ENCODE data around the gene VAC14. TPM values are rescaled to one million over a fixed set of nuclear protein-coding genes. Genes with fewer than 3 reads are reported as not detected.
"Not testable (repeated sequence)": the region's sequence is repeated elsewhere in the genome, so short reads cannot be mapped to it uniquely, and the experiment has no call there.

VAC14 gene
- total and polyA plus RNA-seq, 3 experiments from 2014 or later, result 43.4 to 50.3 (median 45.9) TPM

DNA sequence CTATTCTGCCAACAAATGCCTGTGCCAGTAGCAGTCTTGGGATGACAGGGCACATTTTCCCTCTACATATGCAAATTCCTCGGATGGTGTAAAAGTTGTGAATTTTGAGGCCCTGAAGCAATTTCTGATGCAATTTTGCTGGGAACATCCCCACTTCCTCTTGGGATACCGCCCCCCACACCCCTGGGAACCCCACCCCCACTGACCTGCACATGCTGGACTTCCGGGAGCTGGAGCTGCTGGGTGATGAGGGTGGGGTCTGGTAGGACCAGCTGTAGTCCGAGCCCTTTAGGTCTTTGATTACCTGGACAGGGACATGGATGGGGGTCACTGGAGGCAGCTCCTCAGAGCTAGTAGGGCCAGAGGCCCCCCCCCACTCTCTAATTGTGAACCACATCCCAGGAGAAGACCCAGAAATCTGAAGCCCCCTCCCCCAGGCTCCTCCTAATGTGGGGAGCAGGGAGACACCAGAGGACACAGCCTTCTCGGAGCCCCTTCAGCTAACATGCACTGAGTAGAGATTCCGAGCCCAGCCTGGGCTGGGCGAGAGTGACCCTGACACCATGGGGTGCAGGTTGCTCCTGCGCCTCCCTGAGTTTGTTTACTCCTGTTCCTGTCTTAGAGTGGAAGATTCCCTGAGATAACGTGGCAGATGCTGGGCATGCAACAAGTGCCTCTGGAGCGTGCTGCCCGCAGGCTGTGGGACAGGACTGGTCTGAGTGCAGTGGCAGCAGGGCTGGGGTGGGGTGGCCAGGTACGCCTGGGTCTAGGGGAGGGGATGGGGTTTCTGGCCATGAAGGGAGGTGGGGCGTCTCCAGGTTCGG is 124.1 kb downstream of the VAC14 start:
- Histone ChIP-seq H3K4me1 (ENCODE audit: insufficient read depth, low read length) (no peaks in the 10 kb centered on the region), H3K4me3 (ENCODE audit: low read length) (no peak overlapping the region), H3K27ac (ENCODE audit: low read depth, low read length) (no peak overlapping the region), H3K27me3 (ENCODE audit: insufficient read depth, low read length, poor library complexity, severe bottlenecking) (no peaks in the 10 kb centered on the region), H3K36me3 (ENCODE audit: insufficient read depth, low read length) (no peaks in the 10 kb centered on the region), H3K9me3 (ENCODE audit: low read length) (no peaks in the 10 kb centered on the region)
- H3K9me3 Mint-ChIP-seq, result no peaks in the 10 kb centered on the region
- no peak overlapping the region for H3K4me3 Mint-ChIP-seq
- DNase-seq, result peak in 1 of 5 donors; percentile 23
- H3K27ac Mint-ChIP-seq, result no peak overlapping the region
- H3K36me3 Mint-ChIP-seq, result no peaks in the 10 kb centered on the region
- POLR2A ChIA-PET, result no interaction called here
- H3K4me1 Mint-ChIP-seq, result peaks cover 9 to 15% (median 11%) of the 10 kb centered on the region in 3 donors
- H3K27me3 Mint-ChIP-seq, result no peaks in the 10 kb centered on the region
- CTCF ChIA-PET, result interaction anchor here (0.8 kb wide), 1 partner anchor 10 kb away, joined by 3 read pairs; no protein-coding TSS in a partner anchor

DNA sequence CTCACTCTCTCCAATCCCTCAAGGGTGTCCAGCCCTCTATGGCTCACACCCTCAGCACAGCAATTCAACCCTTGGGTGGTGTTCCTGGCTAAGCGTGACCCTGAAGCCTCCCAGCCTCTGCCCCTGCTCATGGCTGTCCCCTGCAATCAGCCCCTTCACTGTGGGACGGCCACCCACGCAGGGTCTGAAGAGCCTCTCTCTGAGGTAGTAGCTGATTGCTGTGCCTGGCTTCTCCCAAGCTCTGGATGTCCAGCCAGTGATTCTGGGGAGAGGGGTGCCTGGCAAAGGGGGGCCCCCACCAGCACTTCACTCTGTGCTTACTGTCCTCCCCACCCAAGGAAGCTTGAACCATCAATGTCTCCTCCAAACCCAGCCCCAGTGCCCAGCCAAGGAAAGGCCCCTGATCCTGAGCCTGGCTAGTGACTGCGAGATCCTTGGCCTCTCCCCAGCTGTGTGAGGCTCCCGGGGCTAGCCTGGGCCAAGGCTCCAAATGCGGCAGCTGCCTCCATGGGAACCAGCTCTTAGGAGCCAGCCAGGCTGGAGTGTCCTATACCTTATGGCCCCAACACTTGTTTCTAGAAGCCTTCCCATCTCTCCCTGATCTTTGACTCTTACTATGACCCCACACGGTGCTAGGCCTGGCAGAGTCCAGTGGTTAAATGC is 125.0 kb downstream of the VAC14 start:
- no peaks in the 10 kb centered on the region for H3K4me1 ChIP-seq (ENCODE audit: insufficient read depth, low read length)
- peak in 1 of 5 donors; percentile 25 for DNase-seq
- Mint-ChIP-seq H3K36me3 (no peaks in the 10 kb centered on the region), H3K27ac (no peak overlapping the region), H3K27me3 (no peaks in the 10 kb centered on the region), H3K4me1 (peaks cover 9 to 15% (median 11%) of the 10 kb centered on the region in 3 donors), H3K9me3 (no peaks in the 10 kb centered on the region), H3K4me3 (no peak overlapping the region)
- no peak overlapping the region for H3K27ac ChIP-seq (ENCODE audit: low read depth, low read length)
- CTCF ChIA-PET, result no interaction called here
- POLR2A ChIA-PET, result no interaction called here
- H3K27me3 ChIP-seq (ENCODE audit: insufficient read depth, low read length, poor library complexity, severe bottlenecking), result no peaks in the 10 kb centered on the region
- no peak overlapping the region for H3K4me3 ChIP-seq (ENCODE audit: low read length)
- H3K9me3 ChIP-seq (ENCODE audit: low read length), result no peaks in the 10 kb centered on the region
- no peaks in the 10 kb centered on the region for H3K36me3 ChIP-seq (ENCODE audit: insufficient read depth, low read length)

DNA sequence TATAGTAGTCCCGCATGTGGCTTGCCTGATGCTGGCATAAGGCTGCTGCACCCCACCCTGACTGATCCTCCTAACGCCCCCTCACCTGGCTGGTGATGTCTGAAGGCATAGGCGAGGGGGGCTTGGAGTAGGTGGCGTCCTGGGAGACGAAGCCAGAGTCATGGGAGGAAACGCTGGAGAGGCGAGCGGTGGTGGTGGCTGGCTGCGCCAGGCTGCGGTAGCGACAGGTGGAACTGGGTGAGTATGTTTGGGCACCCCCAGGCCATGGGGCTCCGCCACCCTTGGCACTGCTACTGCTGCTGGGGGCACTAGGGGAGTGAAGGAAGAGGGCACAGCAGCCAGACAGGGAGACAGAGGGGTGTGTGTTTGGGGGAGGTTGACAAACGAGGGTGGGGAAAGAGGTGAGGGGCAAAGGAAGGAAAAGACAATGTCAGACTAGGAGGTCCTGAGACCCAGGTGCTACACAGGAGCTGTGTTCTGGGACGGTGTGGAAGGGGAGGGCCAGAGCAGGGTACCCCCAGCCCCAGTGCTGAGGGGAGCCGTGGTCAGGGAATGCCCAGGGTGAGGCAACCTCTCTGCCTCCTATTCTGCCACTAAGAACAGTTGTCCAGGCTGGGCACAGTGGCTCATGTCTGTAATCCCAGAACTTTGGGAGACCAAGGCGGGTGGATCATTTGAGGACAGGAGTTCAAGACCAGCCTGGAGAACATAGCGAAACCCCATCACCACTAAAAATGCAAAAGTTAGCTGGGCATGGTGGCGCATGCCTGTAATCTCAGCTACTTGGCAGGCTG is 126.5 kb downstream of the VAC14 start:
- Histone ChIP-seq H3K4me3 (ENCODE audit: low read length) (no peak overlapping the region), H3K27ac (ENCODE audit: low read depth, low read length) (no peak overlapping the region), H3K9me3 (ENCODE audit: low read length) (no peaks in the 10 kb centered on the region), H3K27me3 (ENCODE audit: insufficient read depth, low read length, poor library complexity, severe bottlenecking) (no peaks in the 10 kb centered on the region), H3K4me1 (ENCODE audit: insufficient read depth, low read length) (no peaks in the 10 kb centered on the region), H3K36me3 (ENCODE audit: insufficient read depth, low read length) (no peaks in the 10 kb centered on the region)
- DNase-seq, result peak in 1 of 5 donors; percentile 34
- peaks cover 7 to 11% (median 10%) of the 10 kb centered on the region in 3 donors for H3K4me1 Mint-ChIP-seq
- no peaks in the 10 kb centered on the region for H3K9me3 Mint-ChIP-seq
- H3K36me3 Mint-ChIP-seq, result peaks cover 0 to 2% (median 1%) of the 10 kb centered on the region in 3 donors
- POLR2A ChIA-PET, result no interaction called here
- CTCF ChIA-PET, result no interaction called here
- H3K27me3 Mint-ChIP-seq, result no peaks in the 10 kb centered on the region
- H3K27ac Mint-ChIP-seq, result no peak overlapping the region
- no peak overlapping the region for H3K4me3 Mint-ChIP-seq

DNA sequence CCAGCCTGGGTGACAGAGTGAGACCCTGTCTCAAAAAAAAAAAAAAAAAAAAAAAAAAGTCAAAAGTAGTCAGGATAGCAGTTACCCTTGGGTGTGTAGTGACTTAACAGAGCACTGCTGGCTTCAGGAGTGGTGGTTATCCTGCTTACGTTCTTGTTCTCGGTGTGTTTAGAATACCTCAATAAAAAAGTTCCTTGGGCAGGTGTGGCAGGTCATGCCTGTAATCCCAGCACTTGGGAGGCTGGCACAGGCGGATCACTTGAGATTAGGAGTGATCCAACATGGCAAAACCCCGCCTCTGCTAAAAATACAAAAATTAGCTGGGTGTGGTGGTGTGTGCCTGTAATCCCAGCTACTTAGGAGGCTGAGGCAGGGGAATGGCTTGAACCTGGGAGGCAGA is 130.0 kb downstream of the VAC14 start:
- POLR2A ChIA-PET; H3K4me3 ChIP-seq (ENCODE audit: low read length); H3K9me3 ChIP-seq (ENCODE audit: low read length); H3K36me3 ChIP-seq (ENCODE audit: insufficient read depth, low read length); H3K4me1 Mint-ChIP-seq; H3K27me3 Mint-ChIP-seq; DNase-seq; CTCF ChIA-PET; H3K4me3 Mint-ChIP-seq; H3K4me1 ChIP-seq (ENCODE audit: insufficient read depth, low read length); H3K9me3 Mint-ChIP-seq; H3K27me3 ChIP-seq (ENCODE audit: insufficient read depth, low read length, poor library complexity, severe bottlenecking); H3K27ac ChIP-seq (ENCODE audit: low read depth, low read length): not testable (repeated sequence)
- Mint-ChIP-seq H3K27ac (peak overlapping the region in 1 of 8 donors; percentile 43), H3K36me3 (peaks cover 0 to 13% (median 8%) of the 10 kb centered on the region in 3 donors)

DNA sequence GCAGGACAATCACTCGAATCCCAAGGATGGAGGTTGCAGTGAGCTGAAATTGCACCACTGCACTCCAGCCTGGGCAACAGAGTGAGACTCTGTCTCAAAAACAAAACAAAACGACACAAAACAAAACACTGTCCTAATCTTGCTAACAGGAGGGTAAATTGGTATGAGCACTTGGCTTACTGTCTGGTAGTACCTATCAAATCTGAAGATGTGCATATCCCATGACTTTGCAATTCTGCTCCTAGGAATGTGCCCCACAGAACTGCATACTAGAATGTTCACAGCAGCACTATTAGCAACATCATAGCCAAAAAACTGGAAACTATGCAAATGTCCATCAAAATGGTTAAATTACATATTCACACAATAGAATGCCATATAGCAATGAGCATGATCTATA is 130.8 kb downstream of the VAC14 start:
- no peaks in the 10 kb centered on the region for H3K36me3 ChIP-seq (ENCODE audit: insufficient read depth, low read length)
- Mint-ChIP-seq H3K36me3 (peaks cover 0 to 13% (median 11%) of the 10 kb centered on the region in 3 donors), H3K4me3 (no peak overlapping the region), H3K4me1 (no peaks in the 10 kb centered on the region), H3K9me3 (no peaks in the 10 kb centered on the region), H3K27ac (no peak overlapping the region), H3K27me3 (peaks cover 0 to 1% of the 10 kb centered on the region in 2 donors)
- no peak overlapping the region for H3K27ac ChIP-seq (ENCODE audit: low read depth, low read length)
- H3K9me3 ChIP-seq (ENCODE audit: low read length), result no peaks in the 10 kb centered on the region
- ChIA-PET CTCF (no interaction called here), POLR2A (interaction anchor here (0.6 kb wide), 1 partner anchor 433 kb away, joined by 4 read pairs; no protein-coding TSS in a partner anchor)
- no peaks in the 10 kb centered on the region for H3K27me3 ChIP-seq (ENCODE audit: insufficient read depth, low read length, poor library complexity, severe bottlenecking)
- H3K4me1 ChIP-seq (ENCODE audit: insufficient read depth, low read length), result no peaks in the 10 kb centered on the region
- DNase-seq, result peak in 1 of 5 donors; percentile 11
- H3K4me3 ChIP-seq (ENCODE audit: low read length), result no peak overlapping the region

DNA sequence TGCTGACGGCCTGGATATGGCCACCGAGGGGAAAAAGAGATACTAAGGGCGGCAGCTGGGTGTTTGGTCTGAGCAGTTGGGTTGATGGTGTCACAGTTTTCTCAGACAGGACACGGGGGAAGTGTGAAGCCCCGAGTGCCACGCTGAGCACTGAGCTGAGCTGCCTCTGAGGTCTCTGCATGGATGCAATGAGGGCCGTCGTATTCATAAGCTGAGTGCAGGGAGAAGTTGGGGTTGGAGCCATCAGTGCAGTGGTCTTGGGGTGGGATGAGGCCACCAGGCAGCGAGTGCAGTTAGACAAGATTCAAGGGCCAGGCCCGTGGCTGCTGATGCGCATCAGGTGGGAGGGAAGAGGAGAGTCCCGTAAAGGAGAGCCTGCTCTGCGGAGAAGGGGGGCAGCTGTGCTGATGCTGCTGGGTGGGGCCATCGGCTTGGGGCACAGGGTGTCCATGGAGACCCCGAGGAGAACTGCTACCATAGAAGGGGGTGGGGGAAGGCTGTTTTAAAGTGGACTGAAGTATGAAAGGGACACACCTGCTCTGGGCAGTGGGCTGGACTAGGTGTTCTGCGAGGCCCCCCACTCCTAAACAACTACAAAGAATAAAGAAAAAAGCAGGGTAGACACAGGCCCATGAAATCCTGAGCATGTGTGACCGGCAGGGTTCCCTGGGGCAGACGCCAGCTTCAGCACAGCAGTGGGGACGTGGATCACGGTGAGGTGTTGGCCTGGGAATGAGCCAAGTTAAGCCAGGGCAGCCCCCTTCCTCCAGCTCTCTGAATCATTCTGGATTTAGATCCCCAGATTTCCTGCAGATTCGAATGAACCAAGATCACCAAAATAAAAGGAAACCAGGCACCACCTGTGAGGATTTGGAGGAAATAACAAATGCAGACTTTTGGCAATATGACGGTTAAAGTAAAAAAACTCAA is 134.9 kb downstream of the VAC14 start:
- ChIA-PET CTCF (interaction anchor here (1.2 kb wide), 1 partner anchor 105 kb away, joined by 4 read pairs; no protein-coding TSS in a partner anchor), POLR2A (interaction anchor here (0.6 kb wide), 1 partner anchor 98 kb away, joined by 3 read pairs; no protein-coding TSS in a partner anchor)
- Mint-ChIP-seq H3K27me3 (peaks cover 0 to 1% of the 10 kb centered on the region in 2 donors), H3K9me3 (no peaks in the 10 kb centered on the region), H3K4me3 (no peak overlapping the region), H3K36me3 (peaks cover 0 to 13% (median 12%) of the 10 kb centered on the region in 3 donors), H3K4me1 (no peaks in the 10 kb centered on the region), H3K27ac (no peak overlapping the region)
- DNase-seq, result no peak
- H3K4me3 ChIP-seq (ENCODE audit: low read length), result no peak overlapping the region
- H3K4me1 ChIP-seq (ENCODE audit: insufficient read depth, low read length), result no peaks in the 10 kb centered on the region
- no peaks in the 10 kb centered on the region for H3K27me3 ChIP-seq (ENCODE audit: insufficient read depth, low read length, poor library complexity, severe bottlenecking)
- H3K36me3 ChIP-seq (ENCODE audit: insufficient read depth, low read length), result no peaks in the 10 kb centered on the region
- H3K9me3 ChIP-seq (ENCODE audit: low read length), result no peaks in the 10 kb centered on the region
- H3K27ac ChIP-seq (ENCODE audit: low read depth, low read length), result no peak overlapping the region

DNA sequence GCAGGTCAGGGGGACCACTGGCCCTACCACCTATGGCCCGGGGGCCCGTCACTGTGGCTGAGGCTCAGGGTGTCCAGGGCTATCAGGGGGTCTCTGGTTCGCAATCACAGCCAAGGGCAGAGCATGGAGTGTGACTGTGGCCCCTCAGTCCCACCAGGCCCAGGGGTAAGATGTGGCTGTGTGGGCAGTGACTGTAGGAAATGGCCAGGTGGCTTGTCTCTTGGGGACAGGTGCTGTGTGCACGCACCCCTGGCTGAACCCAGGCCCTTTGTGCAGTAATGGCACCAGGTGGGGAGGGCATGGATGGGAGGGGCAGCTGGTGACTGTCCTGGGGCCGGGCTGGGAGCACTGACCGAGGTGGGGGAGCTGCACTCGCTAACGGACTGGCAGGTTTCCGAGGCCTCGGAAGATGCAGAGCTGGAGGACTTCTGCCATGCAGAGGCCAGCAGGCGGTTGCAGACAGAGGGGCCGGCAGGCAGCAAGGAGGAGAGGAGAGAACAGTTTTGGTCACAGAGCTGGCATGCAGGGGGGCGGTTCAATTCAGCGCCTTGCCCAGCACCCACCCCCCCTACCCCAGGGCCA is 135.8 kb downstream of the VAC14 start:
- H3K27me3 Mint-ChIP-seq, result peaks cover 0 to 1% of the 10 kb centered on the region in 2 donors
- H3K36me3 Mint-ChIP-seq, result peaks cover 0 to 11% (median 11%) of the 10 kb centered on the region in 3 donors
- Histone ChIP-seq H3K9me3 (ENCODE audit: low read length) (no peaks in the 10 kb centered on the region), H3K4me3 (ENCODE audit: low read length) (no peak overlapping the region), H3K27me3 (ENCODE audit: insufficient read depth, low read length, poor library complexity, severe bottlenecking) (no peaks in the 10 kb centered on the region), H3K36me3 (ENCODE audit: insufficient read depth, low read length) (no peaks in the 10 kb centered on the region), H3K27ac (ENCODE audit: low read depth, low read length) (no peak overlapping the region), H3K4me1 (ENCODE audit: insufficient read depth, low read length) (no peaks in the 10 kb centered on the region)
- no peaks in the 10 kb centered on the region for H3K9me3 Mint-ChIP-seq
- ChIA-PET CTCF (no interaction called here), POLR2A (no interaction called here)
- no peaks in the 10 kb centered on the region for H3K4me1 Mint-ChIP-seq
- H3K27ac Mint-ChIP-seq, result no peak overlapping the region
- H3K4me3 Mint-ChIP-seq, result no peak overlapping the region
- no peak for DNase-seq
